GM23338 (cell line): ENCODE measurements around the gene GFRA3. TPM values are rescaled to one million over a fixed set of nuclear protein-coding genes. Genes with fewer than 3 reads are reported as not detected.

Experiments
- ATAC-seq: fragments of 200-7000 bp; cut with Tn5 transposase; 3 replicates; pipeline ENCODE4 v1.9.1; 2020
- DNase-seq: peaks from one replicate; pipeline ENCODE4 v3.0.0-alpha.2; 2015; ENCODE audit warnings: low spot score
- H2AFZ ChIP-seq: fragments of 200-600 bp; sonication (generic); 2 replicates; pipeline ENCODE4 v1.8.0; 2016; ENCODE audit warnings: antibody characterized with exemption, mild to moderate bottlenecking, moderate library complexity
- H3F3A ChIP-seq: fragments of 200-600 bp; sonication (generic); replicated peaks from 2 replicates; pipeline ENCODE4 v1.8.0; 2017; ENCODE audit warnings: antibody characterized with exemption, mixed run types, low read depth
- H3K27ac ChIP-seq: fragments of 200-600 bp; sonication (generic); 2 replicates; pipeline ENCODE4 v1.6.1; 2016; ENCODE audit warnings: low read depth
- H3K27me3 ChIP-seq: fragments of 200-600 bp; sonication (generic); 2 replicates; pipeline ENCODE4 v1.8.0; 2016; ENCODE audit warnings: mild to moderate bottlenecking, mixed run types, moderate library complexity; ENCODE audit not compliant: insufficient read depth
- H3K36me3 ChIP-seq: fragments of 200-600 bp; sonication (generic); 2 replicates; pipeline ENCODE4 v1.8.0; 2016; ENCODE audit warnings: mild to moderate bottlenecking; ENCODE audit not compliant: insufficient read depth
- H3K4me1 ChIP-seq: fragments of 200-600 bp; sonication (generic); 2 replicates; pipeline ENCODE4 v1.8.0; 2016; ENCODE audit warnings: mild to moderate bottlenecking, moderate library complexity; ENCODE audit not compliant: insufficient read depth
- H3K4me2 ChIP-seq: fragments of 200-600 bp; sonication (generic); 2 replicates; pipeline ENCODE4 v1.7.1; 2017; ENCODE audit warnings: mixed run types
- H3K4me3 ChIP-seq: fragments of 200-600 bp; sonication (generic); 2 replicates; pipeline ENCODE4 v1.6.1; 2016; ENCODE audit warnings: mixed run types
- H3K79me2 ChIP-seq: fragments of 200-600 bp; sonication (generic); replicated peaks from 2 replicates; pipeline ENCODE4 v1.8.0; 2017; ENCODE audit warnings: mild to moderate bottlenecking; ENCODE audit not compliant: insufficient read depth
- H3K9me2 ChIP-seq: fragments of 200-600 bp; sonication (generic); 2 replicates; pipeline ENCODE4 v1.8.0; 2017; ENCODE audit not compliant: insufficient read depth
- H4K20me1 ChIP-seq: fragments of 200-600 bp; sonication (generic); replicated peaks from 2 replicates; pipeline ENCODE4 v1.8.0; 2017; ENCODE audit warnings: mild to moderate bottlenecking; ENCODE audit not compliant: insufficient read depth
- H3K27ac Mint-ChIP-seq: 2 replicates; pipeline ENCODE4 v1.8.0; 2020; ENCODE audit warnings: inconsistent platforms, mild to moderate bottlenecking, moderate library complexity, mixed read lengths
- H3K27me3 Mint-ChIP-seq: 3 replicates; pipeline ENCODE4 v1.8.0; 2022; ENCODE audit warnings: low read depth, mild to moderate bottlenecking, moderate library complexity, mixed read lengths, inconsistent platforms; ENCODE audit not compliant: insufficient read depth, poor library complexity
- H3K36me3 Mint-ChIP-seq: 3 replicates; pipeline ENCODE4 v1.8.0; 2021; ENCODE audit warnings: low read depth, mild to moderate bottlenecking, inconsistent platforms, moderate library complexity, mixed read lengths
- H3K4me1 Mint-ChIP-seq: 3 replicates; pipeline ENCODE4 v1.8.0; 2020; ENCODE audit warnings: mild to moderate bottlenecking, inconsistent platforms, mixed read lengths
- H3K4me3 Mint-ChIP-seq: 3 replicates; pipeline ENCODE4 v1.8.0; 2021; ENCODE audit warnings: moderate library complexity, mild to moderate bottlenecking, inconsistent platforms, mixed read lengths
- H3K9me3 Mint-ChIP-seq: 3 replicates; pipeline ENCODE4 v1.8.0; 2020; ENCODE audit warnings: moderate library complexity, mild to moderate bottlenecking, inconsistent platforms, mixed read lengths
- CREB1 ChIP-seq: fragments of 250-450 bp; sonication (Bioruptor Pico); IDR thresholded peaks from 2 replicates; pipeline ENCODE4 v1.5.0; 2020; ENCODE audit warnings: low read depth, mild to moderate bottlenecking, moderate library complexity
- CTCF ChIP-seq, 2 experiments: fragments of 200-600 bp in 1 of 2; sonication (generic) in 1 of 2; conservative IDR thresholded peaks; 2 replicates each; pipeline versions ENCODE4 v1.5.1 to v1.6.1; 2016 to 2017; ENCODE audit warnings: antibody characterized with exemption in 2 of 2, low read depth in 2 of 2, mild to moderate bottlenecking in 2 of 2, moderate library complexity in 1 of 2
- ETS1 ChIP-seq: IDR thresholded peaks from 2 replicates; pipeline ENCODE4 v1.6.1; 2016; ENCODE audit warnings: antibody characterized with exemption
- EZH2 ChIP-seq: fragments of 200-600 bp; sonication (generic); IDR thresholded peaks from one replicate; pipeline ENCODE4 v1.8.0; 2017; ENCODE audit warnings: antibody characterized with exemption, mild to moderate bottlenecking, low read depth; ENCODE audit not compliant: unreplicated experiment
- EZH2phosphoT487 ChIP-seq: fragments of 200-600 bp; sonication (generic); IDR thresholded peaks from one replicate; pipeline ENCODE4 v1.8.1; 2018; ENCODE audit warnings: antibody characterized with exemption; ENCODE audit not compliant: unreplicated experiment
- JUNB ChIP-seq: IDR thresholded peaks from one replicate; pipeline ENCODE4 v1.6.1; 2016; ENCODE audit warnings: antibody characterized with exemption; ENCODE audit not compliant: unreplicated experiment
- NANOG ChIP-seq: IDR thresholded peaks from 2 replicates; pipeline ENCODE4 v1.6.1; 2016; ENCODE audit warnings: antibody characterized with exemption, borderline replicate concordance
- POLR2AphosphoS5 ChIP-seq: IDR thresholded peaks from 2 replicates; pipeline ENCODE4 v1.6.1; 2016; ENCODE audit warnings: antibody characterized with exemption, low read depth
- REST ChIP-seq: IDR thresholded peaks from one replicate; pipeline ENCODE4 v1.6.1; 2018; ENCODE audit warnings: antibody characterized with exemption; ENCODE audit not compliant: unreplicated experiment
- STAT1 ChIP-seq: IDR thresholded peaks from one replicate; pipeline ENCODE4 v1.6.1; 2016; ENCODE audit warnings: antibody characterized with exemption; ENCODE audit not compliant: unreplicated experiment
- ZNF114 ChIP-seq: fragments of 250-450 bp; sonication (Bioruptor Pico); IDR thresholded peaks from 2 replicates; pipeline ENCODE4 v1.5.0; 2020; ENCODE audit warnings: mild to moderate bottlenecking, moderate library complexity
- ZNF331 ChIP-seq: fragments of 250-450 bp; sonication (Bioruptor Pico); IDR thresholded peaks from 2 replicates; pipeline ENCODE4 v1.5.0; 2020; ENCODE audit warnings: low read depth, mild to moderate bottlenecking, moderate library complexity
- ZNF462 ChIP-seq: fragments of 250-450 bp; sonication (Bioruptor Pico); IDR thresholded peaks from 2 replicates; pipeline ENCODE4 v1.5.0; 2020; ENCODE audit warnings: mild to moderate bottlenecking, moderate library complexity
- polyA plus RNA-seq: library from polyadenylated mRNA; unstranded; fragments of >200 nt; fragmentation: Nextera tagmentation; extraction: Ambion mirVana; gene quantifications from 2 replicates; pipeline ENCODE4 v1.2.1, GENCODE V29; 2016
- total RNA-seq: library from RNA; depleted of rRNA; stranded (reverse); fragments of >200 nt; shearing (Covaris generic); gene quantifications from 2 replicates; pipeline ENCODE4 v1.2.3, GENCODE V29; 2014

The GFRA3 gene
- total and polyA plus RNA-seq, 2 experiments from 2014 or later: 1.1 TPM

GRCh38 chr5:138315751-138316278 lies 41.4 kb upstream of the GFRA3 start:
- Histone ChIP-seq H3K27ac (no peak overlapping the region), H3K36me3 (peaks cover 32% of the 10 kb centered on the region), H3K4me2 (no peak overlapping the region), H3K27me3 (no peaks in the 10 kb centered on the region), H3K9me2 (no peaks in the 10 kb centered on the region), H3K4me3 (no peak overlapping the region), H4K20me1 (0 out of 2 replicates have a peak, but pooled peaks cover 4% of the 10 kb centered on the region), H3K4me1 (no peaks in the 10 kb centered on the region), H3K79me2 (no peaks in the 10 kb centered on the region), H2AFZ (no peak overlapping the region), H3F3A (no peaks in the 10 kb centered on the region)
- TF ChIP-seq ETS1 (no peak), ZNF114 (no peak), JUNB (no peak), CREB1 (CRISPR knock-in tag) (no peak), POLR2AphosphoS5 (no peak), EZH2phosphoT487 (no peak), ZNF331 (no peak), ZNF462 (CRISPR knock-in tag) (no peak), EZH2 (no peak), STAT1 (no peak), REST (no peak), CTCF (conservative IDR thresholded peaks at IDR 0.05; ENCODE audit: low read depth in 2 of 2) (no peak), NANOG (no peak)
- Mint-ChIP-seq H3K27ac (no peak overlapping the region), H3K9me3 (no peaks in the 10 kb centered on the region), H3K4me1 (no peaks in the 10 kb centered on the region), H3K27me3 (no peaks in the 10 kb centered on the region), H3K36me3 (peaks cover 47% of the 10 kb centered on the region), H3K4me3 (no peak overlapping the region)
- DNase-seq (no peak), ATAC-seq (no peak)
